SU-DHL-6 (cell line): Measurements from ENCODE around the gene SAP30L.

Experiments used
- EZH2phosphoT487 ChIP-seq: fragments of 200-600 bp; sonication (generic), shearing (Covaris generic); conservative IDR thresholded peaks from 2 replicates; pipeline ENCODE4 v1.6.1; 2018; ENCODE audit warnings: mild to moderate bottlenecking, antibody characterized with exemption, low read length, moderate library complexity, mixed read lengths
- TF ChIP-seq, protein P1 (sequence below): fragments of 200-600 bp; sonication (generic); IDR thresholded peaks from one replicate; pipeline ENCODE4 v1.5.1; 2017; ENCODE audit warnings: antibody characterized with exemption, mild to moderate bottlenecking, low read length, moderate library complexity; ENCODE audit not compliant: insufficient read depth, poor library complexity, severe bottlenecking

DNA sequence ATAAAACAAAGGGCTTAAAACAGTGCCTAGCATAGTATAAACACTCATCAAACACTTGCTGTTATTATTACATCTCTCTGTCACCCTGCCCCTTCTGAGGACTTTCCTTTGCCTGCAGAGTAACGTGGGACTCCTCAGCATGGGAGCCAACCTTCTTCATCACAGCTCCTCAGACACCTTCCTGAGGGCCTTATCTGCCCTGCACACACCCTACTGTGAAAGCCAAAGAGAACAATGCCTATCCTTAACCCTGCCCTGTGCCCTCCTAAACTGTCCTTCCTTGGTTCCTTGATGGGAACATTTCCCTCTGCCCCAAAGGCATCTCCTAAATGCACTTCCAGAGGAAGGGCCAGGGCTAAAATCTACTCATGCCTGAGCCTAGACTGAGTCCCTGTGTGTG is 52.8 kb downstream of the SAP30L start:
- TF ChIP-seq, protein P1, sequence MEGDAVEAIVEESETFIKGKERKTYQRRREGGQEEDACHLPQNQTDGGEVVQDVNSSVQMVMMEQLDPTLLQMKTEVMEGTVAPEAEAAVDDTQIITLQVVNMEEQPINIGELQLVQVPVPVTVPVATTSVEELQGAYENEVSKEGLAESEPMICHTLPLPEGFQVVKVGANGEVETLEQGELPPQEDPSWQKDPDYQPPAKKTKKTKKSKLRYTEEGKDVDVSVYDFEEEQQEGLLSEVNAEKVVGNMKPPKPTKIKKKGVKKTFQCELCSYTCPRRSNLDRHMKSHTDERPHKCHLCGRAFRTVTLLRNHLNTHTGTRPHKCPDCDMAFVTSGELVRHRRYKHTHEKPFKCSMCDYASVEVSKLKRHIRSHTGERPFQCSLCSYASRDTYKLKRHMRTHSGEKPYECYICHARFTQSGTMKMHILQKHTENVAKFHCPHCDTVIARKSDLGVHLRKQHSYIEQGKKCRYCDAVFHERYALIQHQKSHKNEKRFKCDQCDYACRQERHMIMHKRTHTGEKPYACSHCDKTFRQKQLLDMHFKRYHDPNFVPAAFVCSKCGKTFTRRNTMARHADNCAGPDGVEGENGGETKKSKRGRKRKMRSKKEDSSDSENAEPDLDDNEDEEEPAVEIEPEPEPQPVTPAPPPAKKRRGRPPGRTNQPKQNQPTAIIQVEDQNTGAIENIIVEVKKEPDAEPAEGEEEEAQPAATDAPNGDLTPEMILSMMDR: no peak
- no peak for TF ChIP-seq EZH2phosphoT487
